ENCODE data around the gene ERN1. TPM values are rescaled to one million over a fixed set of nuclear protein-coding genes. Genes with fewer than 3 reads are reported as not detected.

Gene ERN1
- polyA plus RNA-seq, 1 experiment, result 8.6 TPM

DNA sequence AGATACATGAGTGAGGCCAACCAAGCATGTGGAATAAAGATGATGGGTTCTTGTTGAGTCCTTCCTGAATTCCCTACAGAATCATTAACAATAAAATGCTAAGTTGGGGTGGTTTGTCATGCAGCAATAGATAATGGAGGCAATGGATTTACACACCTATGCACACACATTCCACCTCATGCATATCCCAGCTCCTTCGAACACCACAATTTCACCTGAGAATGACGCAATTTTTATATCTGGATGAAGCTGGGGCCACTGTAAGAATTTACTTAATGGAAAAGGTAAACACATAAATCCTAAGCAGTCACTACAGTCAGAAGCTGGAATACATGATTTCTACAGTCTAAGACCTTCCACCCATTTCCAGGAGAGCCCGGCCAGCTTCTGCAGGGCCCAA is 59.7 kb downstream of the ERN1 start:
- no peaks in the 10 kb centered on the region for H3K27me3 ChIP-seq (ENCODE audit: control insufficient read depth, insufficient read depth, low read length)
- peaks cover 3% of the 10 kb centered on the region; the same call in 1 of the 2 replicates for H3K36me3 ChIP-seq (ENCODE audit: control insufficient read depth, insufficient read depth, low read length)
- H3K4me3 ChIP-seq (ENCODE audit: low read depth, low read length), result no peak overlapping the region
- ChIA-PET POLR2A (no interaction called here), CTCF (interaction anchor here (0.6 kb wide), 1 partner anchor 159 kb away, joined by 3 read pairs; the partner anchor contains the start of gene CSHL1)
- TF ChIP-seq, protein P1, sequence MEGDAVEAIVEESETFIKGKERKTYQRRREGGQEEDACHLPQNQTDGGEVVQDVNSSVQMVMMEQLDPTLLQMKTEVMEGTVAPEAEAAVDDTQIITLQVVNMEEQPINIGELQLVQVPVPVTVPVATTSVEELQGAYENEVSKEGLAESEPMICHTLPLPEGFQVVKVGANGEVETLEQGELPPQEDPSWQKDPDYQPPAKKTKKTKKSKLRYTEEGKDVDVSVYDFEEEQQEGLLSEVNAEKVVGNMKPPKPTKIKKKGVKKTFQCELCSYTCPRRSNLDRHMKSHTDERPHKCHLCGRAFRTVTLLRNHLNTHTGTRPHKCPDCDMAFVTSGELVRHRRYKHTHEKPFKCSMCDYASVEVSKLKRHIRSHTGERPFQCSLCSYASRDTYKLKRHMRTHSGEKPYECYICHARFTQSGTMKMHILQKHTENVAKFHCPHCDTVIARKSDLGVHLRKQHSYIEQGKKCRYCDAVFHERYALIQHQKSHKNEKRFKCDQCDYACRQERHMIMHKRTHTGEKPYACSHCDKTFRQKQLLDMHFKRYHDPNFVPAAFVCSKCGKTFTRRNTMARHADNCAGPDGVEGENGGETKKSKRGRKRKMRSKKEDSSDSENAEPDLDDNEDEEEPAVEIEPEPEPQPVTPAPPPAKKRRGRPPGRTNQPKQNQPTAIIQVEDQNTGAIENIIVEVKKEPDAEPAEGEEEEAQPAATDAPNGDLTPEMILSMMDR (IDR thresholded peaks at IDR 0.05; ENCODE audit: insufficient read depth, low read depth, low read length), result no peak
- DNase-seq (ENCODE audit: low read depth), result no peak

DNA sequence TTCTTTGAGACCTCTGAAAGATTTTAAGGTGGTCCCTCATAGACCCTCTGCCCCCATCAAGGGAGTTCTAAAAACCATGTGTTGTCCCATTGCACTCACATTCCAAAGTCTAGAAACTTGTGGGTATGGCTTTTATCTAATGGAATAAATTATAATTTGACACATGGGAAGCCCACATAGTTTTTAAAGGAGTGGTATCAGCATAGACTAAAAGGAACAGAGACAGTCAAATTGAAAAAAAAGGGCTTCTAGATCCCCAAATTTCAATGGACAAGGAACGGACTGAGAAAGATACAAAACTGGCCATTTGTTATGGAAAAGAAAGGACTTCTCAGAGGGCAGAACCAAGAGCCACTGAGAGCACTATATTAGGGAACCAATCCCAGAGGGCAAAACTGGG is 60.8 kb downstream of the ERN1 start:
- Histone ChIP-seq H3K27me3 (ENCODE audit: control insufficient read depth, insufficient read depth, low read length) (no peaks in the 10 kb centered on the region), H3K36me3 (ENCODE audit: control insufficient read depth, insufficient read depth, low read length) (peaks cover 3% of the 10 kb centered on the region; the same call in 1 of the 2 replicates), H3K4me3 (ENCODE audit: low read depth, low read length) (no peak overlapping the region)
- ChIA-PET CTCF (no interaction called here), POLR2A (no interaction called here)
- DNase-seq (ENCODE audit: low read depth), result no peak
- TF ChIP-seq, protein P1 (IDR thresholded peaks at IDR 0.05; ENCODE audit: insufficient read depth, low read depth, low read length), result no peak

DNA sequence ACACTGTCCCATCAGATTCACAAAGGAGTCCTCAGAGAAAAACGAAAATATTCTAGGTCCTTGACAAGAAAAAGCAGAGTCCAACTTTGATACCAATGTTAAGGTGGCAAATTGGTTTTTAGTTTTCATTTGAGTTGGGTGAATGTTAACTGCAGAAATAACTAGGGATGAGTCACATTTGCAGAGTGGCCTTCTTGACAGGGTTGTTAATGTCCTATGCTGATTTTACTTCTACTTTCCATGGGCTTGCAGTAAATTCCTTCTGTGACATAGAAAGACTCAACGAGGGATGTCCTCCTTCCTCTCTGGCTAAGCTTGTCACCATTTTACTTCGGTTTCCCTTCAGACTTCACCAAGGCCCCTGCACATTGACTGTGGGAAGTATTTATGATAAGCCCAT is 62.3 kb downstream of the ERN1 start:
- Histone ChIP-seq H3K36me3 (ENCODE audit: control insufficient read depth, insufficient read depth, low read length) (peaks cover 3% of the 10 kb centered on the region; the same call in 1 of the 2 replicates), H3K4me3 (ENCODE audit: low read depth, low read length) (no peak overlapping the region), H3K27me3 (ENCODE audit: control insufficient read depth, insufficient read depth, low read length) (no peaks in the 10 kb centered on the region)
- TF ChIP-seq, protein P1 (IDR thresholded peaks at IDR 0.05; ENCODE audit: insufficient read depth, low read depth, low read length), result no peak
- ChIA-PET POLR2A (no interaction called here), CTCF (interaction anchor here (0.5 to 7.4 kb wide), 4 partner anchors 11 to 209 kb away, joined by 3 to 57 read pairs (median 3); no protein-coding TSS in a partner anchor)
- no peak for DNase-seq (ENCODE audit: low read depth)

DNA sequence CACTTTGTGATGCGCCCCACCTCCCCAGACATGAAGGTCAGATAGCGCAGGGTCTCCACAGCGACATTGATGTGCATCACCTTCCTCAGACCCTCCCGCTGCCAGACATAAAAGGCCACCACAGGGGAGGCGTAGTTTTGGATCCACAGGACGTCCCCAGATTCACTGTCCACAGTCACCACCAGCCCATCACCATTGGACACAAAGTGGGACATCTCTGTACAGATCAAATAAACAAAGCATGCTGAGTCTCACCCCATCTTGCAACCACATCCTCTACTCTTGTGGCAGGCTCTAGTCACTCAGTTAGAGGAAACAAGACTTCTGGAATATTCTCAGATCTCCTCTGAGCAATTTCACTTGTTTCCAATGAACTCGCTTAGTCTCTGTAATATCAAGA is 63.2 kb downstream of the ERN1 start:
- H3K27me3 ChIP-seq (ENCODE audit: control insufficient read depth, insufficient read depth, low read length), result no peaks in the 10 kb centered on the region
- no peak for DNase-seq (ENCODE audit: low read depth)
- H3K36me3 ChIP-seq (ENCODE audit: control insufficient read depth, insufficient read depth, low read length), result peaks cover 3% of the 10 kb centered on the region; the same call in 1 of the 2 replicates
- H3K4me3 ChIP-seq (ENCODE audit: low read depth, low read length), result no peak overlapping the region
- CTCF ChIA-PET, result interaction anchor here (0.6 to 7.4 kb wide), 4 partner anchors 9 to 211 kb away, joined by 3 to 57 read pairs (median 4); no protein-coding TSS in a partner anchor
- TF ChIP-seq, protein P1 (IDR thresholded peaks at IDR 0.05; ENCODE audit: insufficient read depth, low read depth, low read length), result no peak
- POLR2A ChIA-PET, result no interaction called here

DNA sequence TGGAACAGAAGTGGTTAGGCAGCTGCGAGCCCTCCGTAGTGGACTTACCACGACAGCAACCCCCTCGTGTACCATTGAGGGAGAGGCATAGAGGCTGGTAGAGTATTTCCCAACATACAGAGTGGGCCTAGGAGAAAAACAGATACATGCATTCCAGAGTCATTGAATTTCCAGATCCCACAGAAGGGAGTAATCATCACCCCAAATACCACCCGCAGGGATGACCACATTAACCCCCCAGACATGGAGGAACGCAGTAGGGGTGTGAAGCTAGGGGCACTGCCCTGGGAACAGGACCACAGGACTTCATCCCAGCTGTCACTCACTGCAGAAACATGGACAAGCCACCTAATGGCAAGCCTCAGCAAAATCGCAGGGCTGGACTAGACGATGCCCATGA is 64.8 kb downstream of the ERN1 start:
- TF ChIP-seq, protein P1 (IDR thresholded peaks at IDR 0.05; ENCODE audit: insufficient read depth, low read depth, low read length), result no peak
- Histone ChIP-seq H3K36me3 (ENCODE audit: control insufficient read depth, insufficient read depth, low read length) (peaks cover 2% of the 10 kb centered on the region), H3K27me3 (ENCODE audit: control insufficient read depth, insufficient read depth, low read length) (no peaks in the 10 kb centered on the region), H3K4me3 (ENCODE audit: low read depth, low read length) (no peak overlapping the region)
- ChIA-PET POLR2A (no interaction called here), CTCF (interaction anchor here (1.0 to 7.4 kb wide), 2 partner anchors 32 to 68 kb away, joined by 3 to 57 read pairs; no protein-coding TSS in a partner anchor)
- DNase-seq (ENCODE audit: low read depth), result no peak
